CD4-positive, alpha-beta T cell treated with Interleukin-15 for 4 hours (primary cell): ENCODE measurements around the gene TSSK1B.
"Not testable (repeated sequence)": the region's sequence is repeated elsewhere in the genome, so short reads cannot be mapped to it uniquely, and the experiment has no call there.

Experiments
- DNase-seq: peaks from one replicate; pipeline ENCODE4 v3.0.0-alpha.2; 2020; ENCODE audit warnings: low spot score

Gene TSSK1B

GRCh38 chr5:113397986-113398385 lies 36.8 kb downstream of the TSSK1B start:
- DNase-seq: not testable (repeated sequence)

- no peak for DNase-seq
Observed at GRCh38 chr5:113397046-113397445, 37.7 kb downstream of the TSSK1B start.

GRCh38 chr5:113394658-113395057 lies 40.1 kb downstream of the TSSK1B start:
- no peak for DNase-seq

- no peak for DNase-seq
Observed at GRCh38 chr5:113390224-113390623, 44.6 kb downstream of the TSSK1B start.

DNA sequence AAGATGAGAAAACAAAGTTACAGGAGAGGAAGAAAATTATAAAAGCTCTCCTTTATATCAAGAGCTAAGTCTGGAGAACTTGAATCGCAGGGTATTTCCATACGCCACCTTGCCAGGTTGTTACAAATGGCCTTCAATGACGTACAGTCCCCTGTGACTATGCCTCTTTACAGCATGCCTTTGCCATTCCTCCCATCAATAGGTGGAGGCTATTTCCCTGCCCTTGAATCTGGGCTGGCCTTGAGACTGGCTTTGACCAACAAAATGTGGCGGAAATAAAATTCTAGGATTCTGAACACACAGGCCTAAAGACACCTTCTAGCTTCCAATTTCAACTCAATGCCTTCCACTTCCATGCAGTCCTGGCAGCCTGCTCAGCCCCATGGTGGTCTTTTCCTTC lies 45.7 kb downstream of the TSSK1B start:
- no peak for DNase-seq

DNA sequence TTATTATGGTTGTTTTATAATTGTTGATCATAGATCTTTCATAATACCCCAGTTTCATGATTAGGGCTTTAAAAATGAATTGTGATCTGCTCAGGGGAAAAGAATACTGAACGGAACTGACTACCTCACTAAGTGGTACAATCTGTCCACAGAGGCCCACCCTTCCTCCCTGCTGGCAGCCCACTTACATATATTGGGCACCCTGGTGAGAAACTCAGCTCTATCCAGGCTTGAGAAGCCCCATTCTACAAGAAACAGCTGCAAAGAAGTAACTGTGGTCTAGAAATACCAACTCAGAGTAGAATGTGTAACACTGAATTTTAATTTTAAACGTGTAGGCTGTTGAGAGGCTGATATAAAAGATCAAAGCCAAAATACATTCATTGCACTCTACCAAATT lies 46.9 kb downstream of the TSSK1B start:
- DNase-seq: no peak

- no peak for DNase-seq
Observed at GRCh38 chr5:113384782-113385285, 50.0 kb downstream of the TSSK1B start.

GRCh38 chr5:113382731-113383130 lies 52.1 kb downstream of the TSSK1B start:
- DNase-seq: no peak
